Fibroblast of lung (primary cell): ENCODE measurements around the gene ITGBL1. TPM values are rescaled to one million over a fixed set of nuclear protein-coding genes. Genes with fewer than 3 reads are reported as not detected.

Experiments
- DNase-seq, 2 donors: peaks; one replicate each; pipeline versions ENCODE4 v3.0.0 to v3.0.0-alpha.2; 2010; ENCODE audit warnings: low read depth in 2 of 2
- H2AFZ ChIP-seq: 2 replicates; pipeline ENCODE4 v1.5.1; 2012; ENCODE audit warnings: low read length, control low read depth, inconsistent platforms
- H3K27ac ChIP-seq: 2 replicates; pipeline ENCODE4 v1.5.1; 2011; ENCODE audit warnings: low read length, control low read depth; ENCODE audit not compliant: insufficient read depth
- H3K27me3 ChIP-seq: 2 replicates; pipeline ENCODE4 v1.5.1; 2011; ENCODE audit warnings: mild to moderate bottlenecking, low read length; ENCODE audit not compliant: control insufficient read depth, insufficient read depth
- H3K36me3 ChIP-seq: 2 replicates; pipeline ENCODE4 v1.5.1; 2011; ENCODE audit warnings: low read length; ENCODE audit not compliant: control insufficient read depth, insufficient read depth
- H3K4me1 ChIP-seq: 2 replicates; pipeline ENCODE4 v1.5.1; 2011; ENCODE audit warnings: low read length; ENCODE audit not compliant: control insufficient read depth, insufficient read depth; ENCODE audit errors: extremely low read depth
- H3K4me2 ChIP-seq: 2 replicates; pipeline ENCODE4 v1.5.1; 2011; ENCODE audit warnings: low read length, control low read depth; ENCODE audit not compliant: insufficient read depth; ENCODE audit errors: extremely low read depth
- H3K4me3 ChIP-seq, 4 experiments: fragments of 200-600 bp in 1 of 4; sonication (generic) in 1 of 4; replicated peaks in 1 of 4; 2 replicates each; pipeline ENCODE4 v1.5.1; 2011 to 2016; ENCODE audit warnings: low read length in 4 of 4, low read depth in 3 of 4, mild to moderate bottlenecking in 3 of 4, control low read depth in 2 of 4, inconsistent platforms in 1 of 4, mixed read lengths in 1 of 4; ENCODE audit not compliant: insufficient read depth in 1 of 4; ENCODE audit errors: control extremely low read depth in 1 of 4
- H3K79me2 ChIP-seq: 2 replicates; pipeline ENCODE4 v1.5.1; 2012; ENCODE audit warnings: mild to moderate bottlenecking, low read length, inconsistent platforms; ENCODE audit not compliant: control insufficient read depth, insufficient read depth
- H3K9ac ChIP-seq: 2 replicates; pipeline ENCODE4 v1.5.1; 2011; ENCODE audit warnings: mild to moderate bottlenecking, low read length, control low read depth; ENCODE audit not compliant: insufficient read depth
- H3K9me3 ChIP-seq: 2 replicates; pipeline ENCODE4 v1.5.1; 2012; ENCODE audit warnings: low read depth, low read length; ENCODE audit not compliant: control insufficient read depth, insufficient read depth
- H4K20me1 ChIP-seq: 2 replicates; pipeline ENCODE4 v1.5.1; 2011; ENCODE audit warnings: low read length; ENCODE audit not compliant: control insufficient read depth, insufficient read depth; ENCODE audit errors: extremely low read depth
- EZH2 ChIP-seq: IDR thresholded peaks from 2 replicates; pipeline ENCODE4 v1.5.1; 2012; ENCODE audit warnings: low read length, control low read depth, mild to moderate bottlenecking; ENCODE audit errors: missing control alignments
- polyA plus RNA-seq, 2 donors: library from polyadenylated mRNA; depleted of rRNA in 1 of 2; stranded (reverse) in 1 of 2; unstranded in 1 of 2; fragments of >200 nt; gene quantifications; 2 replicates each; pipeline ENCODE4 v1.2.1, GENCODE V29; 2011 to 2012; ENCODE audit warnings: missing spikeins in 1 of 2
- total RNA-seq: library from RNA; depleted of rRNA; stranded (reverse); fragments of >200 nt; gene quantifications from 2 replicates; pipeline ENCODE4 v1.2.1, GENCODE V29; 2014
- TF ChIP-seq, protein P1 (sequence below), 2 donors: IDR thresholded peaks in 1 of 2; conservative IDR thresholded peaks in 1 of 2; 1 replicate in 1 of 2; 2 replicates in 1 of 2; pipeline ENCODE4 v1.5.1; 2011 to 2012; ENCODE audit warnings: low read length in 2 of 2, control low read depth in 1 of 2, inconsistent platforms in 1 of 2, low read depth in 1 of 2, mild to moderate bottlenecking in 1 of 2

ITGBL1 gene
- total and polyA plus RNA-seq, 2 donors (not counting 1 experiment from before 2014, with no cell fraction given): 45.1 to 87.4 TPM

DNA sequence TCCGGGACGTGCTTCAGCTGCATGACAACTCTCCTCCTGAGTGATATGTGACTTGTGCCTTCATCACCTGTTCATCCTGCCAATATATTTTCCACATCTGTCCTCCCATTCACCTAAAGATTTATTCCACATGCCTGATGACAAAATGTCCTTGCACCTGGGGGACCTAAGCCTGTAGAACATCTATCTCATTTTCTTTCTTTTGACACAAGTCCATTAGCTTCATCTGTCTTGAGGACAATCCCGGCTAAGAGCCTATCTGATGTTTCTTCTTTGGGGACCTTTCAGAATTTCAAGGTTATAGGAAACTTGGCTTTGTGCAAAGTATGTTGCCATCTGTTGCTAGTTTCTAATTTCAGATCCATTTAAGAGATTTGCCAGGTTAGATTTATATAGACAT, 41.1 kb downstream of the ITGBL1 start:
- Histone ChIP-seq H4K20me1 (no peaks in the 10 kb centered on the region), H3K36me3 (no peaks in the 10 kb centered on the region), H3K4me3 (no peak overlapping the region), H3K9me3 (no peaks in the 10 kb centered on the region), H3K4me1 (peaks cover 2% of the 10 kb centered on the region), H3K4me2 (no peak overlapping the region), H3K27me3 (no peaks in the 10 kb centered on the region), H3K27ac (no peak overlapping the region), H3K9ac (no peak overlapping the region), H2AFZ (no peak overlapping the region), H3K79me2 (no peaks in the 10 kb centered on the region)
- no peak for TF ChIP-seq EZH2
- TF ChIP-seq, protein P1, sequence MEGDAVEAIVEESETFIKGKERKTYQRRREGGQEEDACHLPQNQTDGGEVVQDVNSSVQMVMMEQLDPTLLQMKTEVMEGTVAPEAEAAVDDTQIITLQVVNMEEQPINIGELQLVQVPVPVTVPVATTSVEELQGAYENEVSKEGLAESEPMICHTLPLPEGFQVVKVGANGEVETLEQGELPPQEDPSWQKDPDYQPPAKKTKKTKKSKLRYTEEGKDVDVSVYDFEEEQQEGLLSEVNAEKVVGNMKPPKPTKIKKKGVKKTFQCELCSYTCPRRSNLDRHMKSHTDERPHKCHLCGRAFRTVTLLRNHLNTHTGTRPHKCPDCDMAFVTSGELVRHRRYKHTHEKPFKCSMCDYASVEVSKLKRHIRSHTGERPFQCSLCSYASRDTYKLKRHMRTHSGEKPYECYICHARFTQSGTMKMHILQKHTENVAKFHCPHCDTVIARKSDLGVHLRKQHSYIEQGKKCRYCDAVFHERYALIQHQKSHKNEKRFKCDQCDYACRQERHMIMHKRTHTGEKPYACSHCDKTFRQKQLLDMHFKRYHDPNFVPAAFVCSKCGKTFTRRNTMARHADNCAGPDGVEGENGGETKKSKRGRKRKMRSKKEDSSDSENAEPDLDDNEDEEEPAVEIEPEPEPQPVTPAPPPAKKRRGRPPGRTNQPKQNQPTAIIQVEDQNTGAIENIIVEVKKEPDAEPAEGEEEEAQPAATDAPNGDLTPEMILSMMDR (conservative IDR thresholded peaks at IDR 0.05 in 1 of 2, IDR thresholded peaks at IDR 0.05 in 1 of 2; ENCODE audit: low read depth in 1 of 2, low read length in 2 of 2): no peak
- no peak for DNase-seq

DNA sequence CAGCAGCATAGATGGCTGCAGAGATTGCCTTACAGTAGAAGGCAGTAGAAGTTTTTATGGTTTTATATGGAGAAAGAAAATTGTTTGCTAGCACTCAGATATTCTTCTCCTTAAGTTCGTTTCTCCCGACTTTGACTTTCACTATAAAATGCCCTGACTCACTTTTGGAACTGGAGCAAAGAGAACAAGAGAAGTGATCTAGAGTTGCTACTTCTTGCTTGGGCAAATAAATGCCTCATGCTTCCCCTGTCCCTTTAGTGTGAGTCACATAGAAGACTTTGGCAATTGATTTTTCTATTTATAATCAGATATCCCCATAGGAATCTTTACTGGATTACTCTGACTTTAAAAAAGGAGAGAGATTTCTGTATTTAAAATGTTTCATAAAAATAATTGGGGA, 46.9 kb downstream of the ITGBL1 start:
- H3K4me1 ChIP-seq: no peaks in the 10 kb centered on the region
- H3K79me2 ChIP-seq: peaks cover 2% of the 10 kb centered on the region
- no peak overlapping the region for H3K4me3 ChIP-seq
- H2AFZ ChIP-seq: no peak overlapping the region
- H3K9me3 ChIP-seq: no peaks in the 10 kb centered on the region
- no peak overlapping the region for H3K27ac ChIP-seq
- TF ChIP-seq, protein P1 (conservative IDR thresholded peaks at IDR 0.05 in 1 of 2, IDR thresholded peaks at IDR 0.05 in 1 of 2; ENCODE audit: low read depth in 1 of 2, low read length in 2 of 2): no peak
- TF ChIP-seq EZH2: no peak
- H3K9ac ChIP-seq: no peak overlapping the region
- DNase-seq: no peak
- no peak overlapping the region for H3K4me2 ChIP-seq
- H4K20me1 ChIP-seq: no peaks in the 10 kb centered on the region
- H3K36me3 ChIP-seq: no peaks in the 10 kb centered on the region
- no peaks in the 10 kb centered on the region for H3K27me3 ChIP-seq

DNA sequence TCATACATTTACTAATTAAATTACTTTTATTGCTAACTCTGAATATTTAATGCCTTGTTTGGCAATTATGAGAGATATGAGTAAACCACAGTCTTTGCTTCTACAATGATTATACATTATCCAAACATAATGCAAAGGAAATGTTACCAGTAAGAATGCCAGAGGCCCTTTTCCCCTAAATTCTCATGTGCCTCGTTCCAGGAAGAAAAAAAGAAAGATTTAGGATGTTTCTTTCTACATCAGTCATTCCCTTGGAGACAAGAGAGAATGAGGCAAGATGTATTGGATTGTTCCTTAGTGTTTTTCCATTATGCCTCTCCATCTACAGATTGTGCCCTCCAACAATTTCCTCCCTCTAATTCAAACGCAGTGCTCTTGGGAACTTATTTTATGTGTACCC, 50.1 kb downstream of the ITGBL1 start:
- no peak overlapping the region for H3K4me3 ChIP-seq
- no peak overlapping the region for H3K4me2 ChIP-seq
- no peaks in the 10 kb centered on the region for H3K9me3 ChIP-seq
- H2AFZ ChIP-seq: no peak overlapping the region
- H3K27ac ChIP-seq: no peak overlapping the region
- no peaks in the 10 kb centered on the region for H3K27me3 ChIP-seq
- peaks cover 2% of the 10 kb centered on the region for H3K79me2 ChIP-seq
- no peak for DNase-seq
- H3K4me1 ChIP-seq: no peaks in the 10 kb centered on the region
- H3K36me3 ChIP-seq: no peaks in the 10 kb centered on the region
- no peaks in the 10 kb centered on the region for H4K20me1 ChIP-seq
- no peak overlapping the region for H3K9ac ChIP-seq
- TF ChIP-seq, protein P1 (conservative IDR thresholded peaks at IDR 0.05 in 1 of 2, IDR thresholded peaks at IDR 0.05 in 1 of 2; ENCODE audit: low read depth in 1 of 2, low read length in 2 of 2): no peak
- no peak for TF ChIP-seq EZH2
